Activated T-helper 1 cell treated with anti-CD3 and anti-CD28 coated beads, Interleukin-12 subunit alpha, Interleukin-12 subunit beta, Interleukin-2, Interleukin-4 antibody, amounts not matched to agents 30 ng/mL and 10 ng/mL and 1 ng/mL, durations not matched to agents 14 hours and 24 hours and 36 hours (primary cell): ENCODE measurements around the gene LRP1B. TPM values are rescaled to one million over a fixed set of nuclear protein-coding genes. Genes with fewer than 3 reads are reported as not detected.

Experiments used
- DNase-seq: peaks from one replicate; pipeline ENCODE4 v3.0.0; 2021; ENCODE audit warnings: low spot score
- H3K27ac Mint-ChIP-seq: one replicate; pipeline ENCODE4 v1.8.0; 2021; ENCODE audit warnings: mild to moderate bottlenecking, mixed read lengths
- H3K27me3 Mint-ChIP-seq: one replicate; pipeline ENCODE4 v1.8.0; 2022; ENCODE audit warnings: mild to moderate bottlenecking, moderate library complexity, mixed read lengths; ENCODE audit not compliant: insufficient read depth
- H3K36me3 Mint-ChIP-seq: one replicate; pipeline ENCODE4 v1.8.0; 2021; ENCODE audit warnings: low read depth, mixed read lengths
- H3K4me1 Mint-ChIP-seq: one replicate; pipeline ENCODE4 v1.8.0; 2021; ENCODE audit warnings: low read depth, mixed read lengths
- H3K4me3 Mint-ChIP-seq: one replicate; pipeline ENCODE4 v1.8.0; 2021; ENCODE audit warnings: mild to moderate bottlenecking, moderate library complexity, mixed read lengths
- H3K9me3 Mint-ChIP-seq: one replicate; pipeline ENCODE4 v1.8.0; 2021; ENCODE audit warnings: mixed read lengths
- intact Hi-C: fragments of 100-400 bp; cut with micrococcal nuclease; formaldehyde crosslinking; loops from one replicate; pipeline ENCODE4 v1.15.1; 2024
- total RNA-seq: library from RNA; stranded (reverse); gene quantifications from 2 replicates; pipeline ENCODE4 v1.2.3, GENCODE V29; 2022

The LRP1B gene
- total RNA-seq, 1 donor from 2014 or later = not detected

DNA sequence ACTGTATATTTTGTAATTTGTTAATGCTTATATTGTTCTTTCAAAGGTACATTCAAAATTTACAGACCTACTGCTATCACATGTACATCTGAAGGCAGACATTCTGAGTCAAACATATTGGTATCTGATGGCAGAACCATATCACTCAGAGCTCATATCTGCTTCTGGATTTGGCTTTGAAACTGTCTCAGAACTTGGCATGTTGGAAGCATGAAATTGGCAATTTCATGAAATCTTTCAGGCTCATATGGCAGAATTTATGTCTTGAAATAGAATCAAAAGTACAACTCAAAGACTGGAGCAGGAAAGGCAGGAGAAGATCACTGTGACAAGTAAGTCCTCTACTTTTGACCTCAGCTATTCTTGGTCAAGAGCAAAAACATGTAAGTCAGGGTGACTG lies 202.3 kb downstream of the LRP1B start:
- H3K27me3 Mint-ChIP-seq = no peaks in the 10 kb centered on the region

DNA sequence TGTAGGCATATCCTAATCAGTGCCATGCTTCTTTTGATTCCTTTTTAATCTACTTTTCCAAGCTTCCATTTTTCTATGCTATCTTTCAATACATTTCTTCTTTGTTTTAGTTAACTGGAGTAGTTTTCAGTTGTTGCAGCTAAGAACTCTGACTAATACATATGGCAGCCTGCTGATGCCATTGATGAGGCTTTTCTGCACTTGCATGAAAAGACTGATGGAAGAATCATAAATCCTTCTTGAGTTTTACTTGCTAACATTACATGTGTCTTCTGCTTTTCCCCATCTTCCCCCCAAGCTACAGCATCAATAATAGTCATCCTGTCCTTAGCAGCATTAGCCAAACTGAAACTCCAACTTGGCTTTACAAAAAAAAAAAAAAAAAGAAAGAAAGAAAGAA lies 203.3 kb downstream of the LRP1B start:
- intact Hi-C loops = no loop called here

More for the DNA sequence above, 202.3 kb downstream of the LRP1B start:
- no peak overlapping the region for H3K27ac Mint-ChIP-seq
- no peaks in the 10 kb centered on the region for H3K4me1 Mint-ChIP-seq
- no peak for DNase-seq
- no peaks in the 10 kb centered on the region for H3K9me3 Mint-ChIP-seq
- no peaks in the 10 kb centered on the region for H3K36me3 Mint-ChIP-seq
- H3K4me3 Mint-ChIP-seq = no peak overlapping the region
- intact Hi-C loops = no loop called here

DNA sequence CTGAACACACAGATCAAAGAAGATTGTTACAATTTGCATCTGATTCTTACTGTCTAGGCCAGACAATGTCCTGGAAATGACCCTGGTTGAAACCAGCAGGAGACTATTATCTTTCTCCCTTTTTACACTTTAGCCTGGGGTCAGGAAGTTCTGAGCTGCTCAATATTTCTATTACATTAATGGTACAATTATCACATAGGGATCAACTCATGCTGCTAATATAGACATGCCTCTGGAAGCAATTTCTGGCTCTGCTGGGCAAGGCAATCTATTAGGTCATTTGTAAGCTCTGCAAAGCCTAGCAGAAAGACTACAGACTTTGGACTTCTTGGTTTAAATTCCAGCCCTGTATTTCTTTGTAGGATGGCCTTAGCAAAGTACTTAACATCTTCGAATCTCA lies 205.3 kb downstream of the LRP1B start:
- Mint-ChIP-seq H3K27me3 (no peaks in the 10 kb centered on the region), H3K4me3 (no peak overlapping the region), H3K27ac (no peak overlapping the region), H3K4me1 (no peaks in the 10 kb centered on the region), H3K36me3 (no peaks in the 10 kb centered on the region), H3K9me3 (no peaks in the 10 kb centered on the region)
- intact Hi-C loops = no loop called here
- DNase-seq = no peak

More for the DNA sequence above, 203.3 kb downstream of the LRP1B start:
- Mint-ChIP-seq H3K9me3 (no peaks in the 10 kb centered on the region), H3K4me3 (no peak overlapping the region), H3K4me1 (no peaks in the 10 kb centered on the region), H3K36me3 (no peaks in the 10 kb centered on the region), H3K27ac (no peak overlapping the region), H3K27me3 (no peaks in the 10 kb centered on the region)
- DNase-seq = no peak

DNA sequence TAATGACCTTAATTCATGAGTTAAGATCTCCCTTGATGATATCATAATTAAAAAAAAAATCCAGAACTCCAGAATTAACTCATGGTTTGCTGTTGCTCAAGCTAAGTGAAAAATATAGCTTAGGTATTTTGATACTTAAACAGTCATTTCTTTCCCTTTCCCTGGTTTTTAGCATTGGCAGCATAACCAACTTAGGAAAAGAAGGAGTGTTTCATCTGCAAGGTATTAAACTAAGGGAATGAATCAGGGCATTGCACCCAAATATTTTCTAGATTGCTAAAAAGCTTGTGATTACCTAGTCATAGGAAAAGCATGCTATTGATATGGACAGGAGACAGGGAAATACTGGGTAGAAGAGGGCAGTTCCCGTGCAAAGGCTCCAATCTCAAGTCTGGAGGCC lies 207.2 kb downstream of the LRP1B start:
- no peaks in the 10 kb centered on the region for H3K27me3 Mint-ChIP-seq
- DNase-seq = no peak
- intact Hi-C loops = no loop called here
- no peaks in the 10 kb centered on the region for H3K4me1 Mint-ChIP-seq
- H3K27ac Mint-ChIP-seq = no peak overlapping the region
- H3K9me3 Mint-ChIP-seq = no peaks in the 10 kb centered on the region
- no peak overlapping the region for H3K4me3 Mint-ChIP-seq
- H3K36me3 Mint-ChIP-seq = no peaks in the 10 kb centered on the region

DNA sequence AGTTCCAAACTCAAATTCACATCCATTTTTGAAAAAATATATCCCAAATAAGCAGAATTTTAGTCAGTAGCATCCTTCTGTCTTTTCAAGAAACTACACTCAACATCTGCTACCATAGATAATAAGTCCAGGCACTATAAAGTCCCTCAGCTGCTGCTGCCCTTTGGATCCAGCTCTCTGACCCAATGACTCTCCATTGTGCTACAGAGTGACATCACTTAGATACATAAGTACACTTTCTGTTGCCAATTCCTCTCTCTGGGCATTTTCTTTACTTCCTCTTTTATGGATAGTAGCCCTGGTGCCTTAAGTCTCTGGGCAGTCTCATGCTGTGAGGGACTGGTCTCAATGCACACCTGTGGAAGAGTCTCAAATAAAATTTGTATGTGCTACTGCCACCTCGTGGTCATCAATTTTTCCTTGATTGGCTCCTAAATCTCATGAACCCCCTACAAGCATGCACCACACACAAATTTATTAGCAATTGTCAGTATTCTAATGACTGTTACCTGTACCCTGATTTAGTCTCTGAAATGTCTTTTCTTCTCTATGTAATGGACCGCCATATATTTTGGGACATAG lies 219.2 kb downstream of the LRP1B start:
- intact Hi-C loops = no loop called here
- Mint-ChIP-seq H3K9me3 (peaks cover 5% of the 10 kb centered on the region), H3K27ac (no peak overlapping the region), H3K4me3 (no peak overlapping the region), H3K4me1 (no peaks in the 10 kb centered on the region), H3K27me3 (no peaks in the 10 kb centered on the region), H3K36me3 (no peaks in the 10 kb centered on the region)
- DNase-seq = no peak

GRCh38 chr2:141906678-141907077 lies 224.1 kb downstream of the LRP1B start:
- Mint-ChIP-seq H3K9me3 (no peaks in the 10 kb centered on the region), H3K4me1 (no peaks in the 10 kb centered on the region), H3K36me3 (no peaks in the 10 kb centered on the region), H3K27me3 (no peaks in the 10 kb centered on the region), H3K4me3 (no peak overlapping the region), H3K27ac (no peak overlapping the region)
- DNase-seq = no peak
- intact Hi-C loops = no loop called here

DNA sequence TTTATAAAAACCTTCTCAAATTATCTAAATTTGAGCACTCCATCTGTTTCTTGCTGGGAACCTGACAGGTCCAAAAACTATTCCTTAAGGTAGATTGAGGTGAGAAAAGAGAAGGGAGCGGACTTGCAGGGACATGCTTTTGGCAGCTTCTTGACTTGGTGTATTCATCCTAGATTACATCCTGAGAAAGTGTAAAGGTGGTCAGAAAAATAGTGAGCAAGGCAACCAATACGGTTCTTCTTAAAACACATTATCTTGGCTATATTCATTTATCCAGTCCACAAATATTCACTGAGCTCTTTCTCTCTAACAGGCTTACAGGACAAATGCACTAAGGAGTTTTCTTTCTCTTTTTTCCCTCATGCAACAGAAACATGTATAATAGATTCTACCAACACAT lies 230.0 kb downstream of the LRP1B start:
- intact Hi-C loops = no loop called here
- no peaks in the 10 kb centered on the region for H3K27me3 Mint-ChIP-seq
- no peaks in the 10 kb centered on the region for H3K9me3 Mint-ChIP-seq
- no peak for DNase-seq
- H3K4me1 Mint-ChIP-seq = no peaks in the 10 kb centered on the region
- H3K27ac Mint-ChIP-seq = no peak overlapping the region
- H3K4me3 Mint-ChIP-seq = no peak overlapping the region
- no peaks in the 10 kb centered on the region for H3K36me3 Mint-ChIP-seq

DNA sequence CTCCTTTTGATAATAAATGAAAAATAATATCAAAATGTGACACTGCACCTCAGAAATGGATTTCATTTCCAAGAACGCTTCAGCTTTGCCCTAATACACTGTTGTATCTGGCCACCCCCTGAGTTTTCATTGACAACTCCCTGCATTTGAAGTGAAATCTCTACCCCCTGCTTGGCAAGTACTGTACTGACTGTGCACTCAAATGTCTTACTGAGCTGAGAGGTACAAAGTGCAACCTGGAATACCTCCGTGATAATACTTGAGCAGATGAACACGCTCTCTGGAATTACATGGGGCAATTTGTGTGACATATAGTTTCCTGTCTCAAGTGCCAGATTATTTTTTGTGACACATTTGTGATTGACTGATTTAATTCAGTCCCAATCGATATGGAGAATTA lies 231.1 kb downstream of the LRP1B start:
- no peak for DNase-seq
- H3K9me3 Mint-ChIP-seq = no peaks in the 10 kb centered on the region
- H3K36me3 Mint-ChIP-seq = no peaks in the 10 kb centered on the region
- H3K27ac Mint-ChIP-seq = no peak overlapping the region
- H3K27me3 Mint-ChIP-seq = no peaks in the 10 kb centered on the region
- intact Hi-C loops = no loop called here
- no peaks in the 10 kb centered on the region for H3K4me1 Mint-ChIP-seq
- H3K4me3 Mint-ChIP-seq = no peak overlapping the region

DNA sequence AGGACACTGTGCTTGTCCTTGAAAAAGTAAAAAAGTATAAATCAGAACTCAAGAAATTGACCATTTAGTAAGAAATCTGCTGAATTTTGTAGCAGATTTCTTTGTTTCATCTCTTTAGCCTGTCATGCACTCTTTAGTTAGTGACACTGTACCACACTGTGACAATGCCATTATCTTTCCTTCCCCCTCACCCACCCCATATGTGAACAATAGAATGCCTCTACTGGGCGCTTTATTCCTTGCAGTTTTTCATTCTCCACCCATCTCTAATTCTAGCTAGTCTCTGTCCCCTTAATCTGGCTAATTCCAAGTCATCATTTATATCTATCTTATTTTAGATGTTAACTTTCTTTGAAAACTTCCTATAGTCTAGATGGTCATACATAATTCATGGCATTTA lies 241.0 kb downstream of the LRP1B start:
- intact Hi-C loops = no loop called here

DNA sequence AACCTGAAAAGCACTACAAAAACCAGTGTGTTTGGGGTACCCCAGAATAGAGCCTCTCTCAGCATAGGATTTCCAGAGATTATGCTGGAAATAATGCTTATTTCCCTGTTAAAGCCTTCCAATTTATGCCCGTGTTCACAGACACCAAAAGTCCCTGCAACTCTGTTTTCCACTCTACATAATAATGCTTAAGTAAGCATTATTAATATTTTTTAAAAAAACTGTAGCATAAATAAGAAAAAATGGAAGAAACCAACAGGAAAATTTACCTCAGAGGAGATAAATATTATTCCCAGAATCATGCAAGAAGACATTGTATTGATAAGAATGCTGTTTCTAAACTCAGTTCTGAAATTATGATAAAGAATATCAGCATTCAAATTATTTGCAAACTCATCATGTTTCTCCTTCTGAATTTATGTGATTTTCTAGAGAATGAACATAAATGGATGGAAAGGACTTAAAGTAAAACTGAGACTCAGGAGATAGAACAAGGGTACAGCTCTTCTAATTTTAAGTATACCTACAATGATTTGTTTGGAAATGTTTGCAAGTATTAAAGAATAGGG lies 241.7 kb downstream of the LRP1B start:
- no peak for DNase-seq
- Mint-ChIP-seq H3K36me3 (no peaks in the 10 kb centered on the region), H3K4me1 (no peaks in the 10 kb centered on the region), H3K9me3 (peaks cover 3% of the 10 kb centered on the region), H3K27me3 (no peaks in the 10 kb centered on the region), H3K4me3 (no peak overlapping the region), H3K27ac (no peak overlapping the region)
- intact Hi-C loops = no loop called here

More for the DNA sequence above, 241.0 kb downstream of the LRP1B start:
- Mint-ChIP-seq H3K27ac (no peak overlapping the region), H3K9me3 (peaks cover 3% of the 10 kb centered on the region), H3K4me3 (no peak overlapping the region), H3K36me3 (no peaks in the 10 kb centered on the region), H3K27me3 (no peaks in the 10 kb centered on the region), H3K4me1 (no peaks in the 10 kb centered on the region)
- no peak for DNase-seq

DNA sequence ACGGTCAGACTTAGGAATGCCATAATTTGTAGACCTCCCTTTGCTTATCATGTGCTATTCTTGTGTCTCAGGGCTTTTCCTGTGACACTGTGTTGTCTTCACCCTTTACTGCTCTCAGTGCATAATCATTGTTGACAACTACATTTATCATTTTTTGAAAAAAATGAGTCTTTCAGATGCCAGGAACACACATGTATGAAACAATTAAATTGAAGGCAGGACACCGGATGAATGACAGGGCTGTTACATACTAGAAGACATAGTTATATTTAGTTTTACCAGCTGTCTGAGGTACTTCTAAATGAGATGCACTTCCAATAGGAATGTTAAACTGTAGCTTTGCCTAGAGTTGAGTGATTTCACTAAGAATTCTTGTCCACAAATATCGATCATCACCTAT lies 243.5 kb downstream of the LRP1B start:
- H3K4me1 Mint-ChIP-seq = no peaks in the 10 kb centered on the region
- no peak overlapping the region for H3K4me3 Mint-ChIP-seq
- no peak for DNase-seq
- intact Hi-C loops = no loop called here
- H3K27ac Mint-ChIP-seq = no peak overlapping the region
- H3K36me3 Mint-ChIP-seq = no peaks in the 10 kb centered on the region
- H3K9me3 Mint-ChIP-seq = peaks cover 3% of the 10 kb centered on the region
- H3K27me3 Mint-ChIP-seq = no peaks in the 10 kb centered on the region

- Mint-ChIP-seq H3K4me1 (no peaks in the 10 kb centered on the region), H3K27me3 (no peaks in the 10 kb centered on the region), H3K4me3 (no peak overlapping the region), H3K9me3 (no peaks in the 10 kb centered on the region), H3K27ac (no peak overlapping the region), H3K36me3 (no peaks in the 10 kb centered on the region)
- intact Hi-C loops = no loop called here
- no peak for DNase-seq
Measured at GRCh38 chr2:141878016-141878415, 252.8 kb downstream of the LRP1B start.

GRCh38 chr2:141871913-141872634 lies 258.7 kb downstream of the LRP1B start:
- Mint-ChIP-seq H3K9me3 (peaks cover 7% of the 10 kb centered on the region), H3K36me3 (no peaks in the 10 kb centered on the region), H3K27me3 (no peaks in the 10 kb centered on the region), H3K27ac (no peak overlapping the region), H3K4me3 (no peak overlapping the region), H3K4me1 (no peaks in the 10 kb centered on the region)
- DNase-seq = no peak
- intact Hi-C loops = no loop called here
